HepG2 (cell line): Measurements from ENCODE around the gene HDHD3. TPM values are rescaled to one million over a fixed set of nuclear protein-coding genes. Genes with fewer than 3 reads are reported as not detected.

Experiments used
- ARID3A ChIP-seq: IDR thresholded peaks from 2 replicates; pipeline ENCODE4 v1.6.1; 2012; ENCODE audit warnings: low read depth, low read length, improper control_type of control experiment
- BRD4 ChIP-seq: sonication (generic); formaldehyde crosslinking; IDR thresholded peaks from 2 replicates; pipeline ENCODE4 v1.4.0; 2020; ENCODE audit warnings: missing genetic modification reagents
- CAMTA2 ChIP-seq: sonication (generic); formaldehyde crosslinking; IDR thresholded peaks from 2 replicates; pipeline ENCODE4 v1.4.0; 2020; ENCODE audit warnings: mild to moderate bottlenecking, missing genetic modification reagents, borderline replicate concordance
- DR1 ChIP-seq: sonication (generic); formaldehyde crosslinking; IDR thresholded peaks from 2 replicates; pipeline ENCODE4 v1.8.0; 2021; ENCODE audit warnings: mild to moderate bottlenecking, missing genetic modification reagents, inconsistent platforms
- EED ChIP-seq: sonication (generic); formaldehyde crosslinking; IDR thresholded peaks from 2 replicates; pipeline ENCODE4 v1.5.0; 2020; ENCODE audit warnings: mild to moderate bottlenecking, missing genetic modification reagents
- FOXO1 ChIP-seq: sonication (generic); formaldehyde crosslinking; IDR thresholded peaks from 2 replicates; pipeline ENCODE4 v1.4.0; 2020; ENCODE audit warnings: missing genetic modification reagents
- HHEX ChIP-seq: IDR thresholded peaks from 2 replicates; pipeline ENCODE4 v1.6.1; 2016; ENCODE audit warnings: control low read depth
- KDM2A ChIP-seq: sonication (generic); formaldehyde crosslinking; IDR thresholded peaks from 2 replicates; pipeline ENCODE4 v1.4.0; 2020; ENCODE audit warnings: low read depth, missing genetic modification reagents, borderline replicate concordance
- SIX4 ChIP-seq: sonication (generic); formaldehyde crosslinking; IDR thresholded peaks from 2 replicates; pipeline ENCODE4 v1.4.0; 2020; ENCODE audit warnings: missing genetic modification reagents
- SKIL ChIP-seq: sonication (generic); formaldehyde crosslinking; IDR thresholded peaks from 2 replicates; pipeline ENCODE4 v1.8.0; 2022; ENCODE audit warnings: missing genetic modification reagents, mild to moderate bottlenecking, moderate library complexity, borderline replicate concordance
- THYN1 ChIP-seq: sonication (generic); formaldehyde crosslinking; IDR thresholded peaks from 2 replicates; pipeline ENCODE4 v1.8.1; 2023; ENCODE audit warnings: low read depth, mild to moderate bottlenecking, moderate library complexity, missing genetic modification reagents, borderline replicate concordance
- TIGD3 ChIP-seq: sonication (generic); formaldehyde crosslinking; IDR thresholded peaks from 2 replicates; pipeline ENCODE4 v1.5.1; 2020; ENCODE audit warnings: mild to moderate bottlenecking, missing genetic modification reagents, borderline replicate concordance
- U2AF1 ChIP-seq: fragments of 200-400 bp; formaldehyde crosslinking; optimal IDR thresholded peaks from 2 replicates; pipeline ENCODE3; 2017; ENCODE audit warnings: mild to moderate bottlenecking, low read depth, low read length
- ZBTB14 ChIP-seq: sonication (generic); formaldehyde crosslinking; IDR thresholded peaks from 2 replicates; pipeline ENCODE4 v1.4.0; 2020; ENCODE audit warnings: missing genetic modification reagents
- ZBTB46 ChIP-seq: sonication (generic); formaldehyde crosslinking; IDR thresholded peaks from 2 replicates; pipeline ENCODE4 v1.4.0; 2020; ENCODE audit warnings: mild to moderate bottlenecking, missing genetic modification reagents, borderline replicate concordance
- ZEB1 ChIP-seq: IDR thresholded peaks from 2 replicates; pipeline ENCODE4 v1.6.1; 2012; ENCODE audit warnings: mild to moderate bottlenecking, low read depth, inconsistent platforms; ENCODE audit not compliant: insufficient replicate concordance
- ZMYM4 ChIP-seq: sonication (generic); formaldehyde crosslinking; IDR thresholded peaks from 2 replicates; pipeline ENCODE4 v1.8.1; 2023; ENCODE audit warnings: mild to moderate bottlenecking, missing genetic modification reagents
- ZNF512 ChIP-seq: sonication (generic); formaldehyde crosslinking; IDR thresholded peaks from 2 replicates; pipeline ENCODE4 v1.4.0; 2020; ENCODE audit warnings: mild to moderate bottlenecking, missing genetic modification reagents
- ZNF567 ChIP-seq: sonication (generic); formaldehyde crosslinking; IDR thresholded peaks from 2 replicates; pipeline ENCODE4 v1.8.1; 2023; ENCODE audit warnings: mild to moderate bottlenecking, missing genetic modification reagents, borderline replicate concordance
- polyA plus RNA-seq, 8 experiments: library from polyadenylated mRNA; depleted of rRNA in 3 of 8; stranded (reverse) in 7 of 8; unstranded in 1 of 8; fragments of >200 nt; fragmentation: Illumina TruSeq in 4 of 8; extraction: Trizol in 4 of 8; gene quantifications; 2 replicates each; pipeline versions ENCODE4 v1.2.1 to v1.2.3, GENCODE V29; 2011 to 2016; ENCODE audit warnings: low read depth in 4 of 8, missing spikeins in 1 of 8, mixed read lengths in 1 of 8; ENCODE audit not compliant: insufficient read depth in 1 of 8
- total RNA-seq, 5 experiments: library from RNA; depleted of rRNA; stranded (reverse); fragments of >200 nt; fragmentation: Illumina TruSeq; extraction: Trizol; gene quantifications; 2 replicates each; pipeline ENCODE4 v1.2.3, GENCODE V29; 2016; ENCODE audit warnings: low read depth in 1 of 5

HDHD3 gene
- total and polyA plus RNA-seq, 2 of the 13 experiments (the other 11 are each of a cell fraction or from before 2014, with no cell fraction given), result 23.1 to 38.5 TPM

- TF ChIP-seq ARID3A, result peak; percentile 78
- TF ChIP-seq ZBTB14 (CRISPR knock-in tag), result peak; percentile 64; the same call in 1 of the 2 replicates
- peak; percentile 59 for TF ChIP-seq FOXO1
- peak; percentile 93 for TF ChIP-seq ZMYM4 (CRISPR knock-in tag)
- no peak; the same call in 1 of the 2 replicates for TF ChIP-seq THYN1 (CRISPR knock-in tag)
- no peak; the same call in 1 of the 2 replicates for TF ChIP-seq TIGD3 (CRISPR knock-in tag)
- no peak for TF ChIP-seq ZNF512
- peak; percentile 40; the same call in 1 of the 2 replicates for TF ChIP-seq SIX4 (CRISPR knock-in tag)
- TF ChIP-seq U2AF1, result no peak
- TF ChIP-seq SKIL (CRISPR knock-in tag), result peak; percentile 53; the same call in 1 of the 2 replicates
- no peak; the same call in 1 of the 2 replicates for TF ChIP-seq ZNF567 (CRISPR knock-in tag)
- peak; percentile 95 for TF ChIP-seq KDM2A (CRISPR knock-in tag)
- TF ChIP-seq DR1 (CRISPR knock-in tag), result peak; percentile 93
- TF ChIP-seq ZEB1, result no peak
- TF ChIP-seq CAMTA2, result peak; percentile 89; the same call in 1 of the 2 replicates
- TF ChIP-seq ZBTB46 (CRISPR knock-in tag), result no peak
- TF ChIP-seq EED, result no peak
- no peak for TF ChIP-seq BRD4 (CRISPR knock-in tag)
- TF ChIP-seq HHEX (CRISPR knock-in tag), result no peak
These were observed 33.5 kb upstream of the HDHD3 start, which contains the start of the genes C9orf43 and POLE3 (continued) for GRCh38 chr9:113410207-113410864.
